CD14-positive monocyte (primary cell): ENCODE results near the gene HAPLN3. TPM values are rescaled to one million over a fixed set of nuclear protein-coding genes. Genes with fewer than 3 reads are reported as not detected.

ENCODE experiments used
- DNase-seq, 3 donors: peaks; one replicate each; pipeline ENCODE4 v3.0.0-alpha.2; 2011 to 2022
- H2AFZ ChIP-seq: 2 replicates; pipeline ENCODE4 v1.6.0; 2012; ENCODE audit warnings: mild to moderate bottlenecking, low read depth, low read length, inconsistent platforms; ENCODE audit not compliant: insufficient read depth, poor library complexity, severe bottlenecking
- H3K27ac ChIP-seq, 2 donors: 1 replicate in 1 of 2; 2 replicates in 1 of 2; pipeline ENCODE4 v1.5.1; 2012 to 2013; ENCODE audit warnings: low read length in 2 of 2, control low read depth in 1 of 2, inconsistent platforms in 1 of 2, low read depth in 1 of 2, mild to moderate bottlenecking in 1 of 2
- H3K27me3 ChIP-seq, 2 donors: one replicate each; pipeline versions ENCODE4 v1.6.0 to v1.6.1; 2011 to 2013; ENCODE audit warnings: low read length in 2 of 2; ENCODE audit not compliant: control insufficient read depth in 2 of 2, insufficient read depth in 2 of 2
- H3K36me3 ChIP-seq, 2 donors: replicated peaks in 1 of 2; 1 replicate in 1 of 2; 2 replicates in 1 of 2; pipeline versions ENCODE4 v1.5.1 to v1.6.1; 2012 to 2013; ENCODE audit warnings: low read length in 2 of 2, control low read depth in 1 of 2, inconsistent platforms in 1 of 2, mild to moderate bottlenecking in 1 of 2; ENCODE audit not compliant: insufficient read depth in 2 of 2, control insufficient read depth in 1 of 2
- H3K4me1 ChIP-seq, 2 donors: 1 replicate in 1 of 2; 2 replicates in 1 of 2; pipeline versions ENCODE4 v1.5.1 to v1.6.1; 2012 to 2013; ENCODE audit warnings: low read length in 2 of 2, control low read depth in 1 of 2, inconsistent platforms in 1 of 2, mild to moderate bottlenecking in 1 of 2, moderate library complexity in 1 of 2; ENCODE audit not compliant: insufficient read depth in 2 of 2, control insufficient read depth in 1 of 2
- H3K4me2 ChIP-seq: replicated peaks from 2 replicates; pipeline ENCODE3; 2012; ENCODE audit warnings: low read length, moderate library complexity, mild to moderate bottlenecking; ENCODE audit not compliant: poor library complexity, severe bottlenecking; ENCODE audit errors: extremely low read depth
- H3K4me3 ChIP-seq, 3 experiments: fragments of 200-600 bp in 1 of 3; sonication (generic) in 1 of 3; replicated peaks in 1 of 3; 1 replicate in 2 of 3; 2 replicates in 1 of 3; pipeline ENCODE4 v1.5.1; 2011 to 2013; ENCODE audit warnings: low read length in 3 of 3, mild to moderate bottlenecking in 3 of 3, control low read depth in 2 of 3, low read depth in 2 of 3, inconsistent platforms in 1 of 3, moderate library complexity in 1 of 3
- H3K79me2 ChIP-seq: 2 replicates; pipeline ENCODE4 v1.6.0; 2012; ENCODE audit warnings: mild to moderate bottlenecking, control low read depth, inconsistent platforms, low read length, moderate library complexity; ENCODE audit not compliant: insufficient read depth
- H3K9ac ChIP-seq: 2 replicates; pipeline ENCODE4 v1.6.0; 2017; ENCODE audit warnings: low read length, mild to moderate bottlenecking; ENCODE audit not compliant: insufficient read depth, poor library complexity, severe bottlenecking
- H3K9me3 ChIP-seq, 2 donors: replicated peaks in 1 of 2; 1 replicate in 1 of 2; 2 replicates in 1 of 2; pipeline versions ENCODE4 v1.5.1 to v1.6.1; 2012 to 2013; ENCODE audit warnings: low read length in 2 of 2, control low read depth in 1 of 2; ENCODE audit not compliant: control insufficient read depth in 1 of 2, insufficient read depth in 1 of 2
- H4K20me1 ChIP-seq: 2 replicates; pipeline ENCODE4 v1.6.0; 2012; ENCODE audit warnings: mild to moderate bottlenecking, low read length, control low read depth, moderate library complexity; ENCODE audit not compliant: insufficient read depth
- H3K27ac Mint-ChIP-seq, 7 donors: one replicate each; pipeline ENCODE4 v1.8.0; 2020; ENCODE audit warnings: mild to moderate bottlenecking in 7 of 7, mixed read lengths in 7 of 7, moderate library complexity in 6 of 7, inconsistent platforms in 2 of 7
- H3K27me3 Mint-ChIP-seq, 3 donors: one replicate each; pipeline ENCODE4 v1.8.0; 2021 to 2022; ENCODE audit warnings: low read depth in 3 of 3, mild to moderate bottlenecking in 3 of 3, mixed read lengths in 3 of 3, moderate library complexity in 3 of 3, inconsistent platforms in 1 of 3
- H3K36me3 Mint-ChIP-seq, 2 donors: one replicate each; pipeline ENCODE4 v1.8.0; 2020; ENCODE audit warnings: mixed read lengths in 2 of 2, inconsistent platforms in 1 of 2, mild to moderate bottlenecking in 1 of 2
- H3K4me1 Mint-ChIP-seq: one replicate; pipeline ENCODE4 v1.8.0; 2020; ENCODE audit warnings: mild to moderate bottlenecking, mixed read lengths
- H3K4me3 Mint-ChIP-seq, 2 donors: one replicate each; pipeline ENCODE4 v1.8.0; 2020; ENCODE audit warnings: mild to moderate bottlenecking in 2 of 2, mixed read lengths in 2 of 2, moderate library complexity in 1 of 2
- H3K9me3 Mint-ChIP-seq, 7 donors: one replicate each; pipeline ENCODE4 v1.8.0; 2020 to 2022; ENCODE audit warnings: mixed read lengths in 7 of 7, mild to moderate bottlenecking in 6 of 7, moderate library complexity in 6 of 7, inconsistent platforms in 2 of 7
- WGBS: methylation state at CpG from one replicate; pipeline ENCODE4 v1.1.5; 2013; ENCODE audit warnings: missing lambda C conversion rate; ENCODE audit not compliant: insufficient coverage; 5-methylcytosine and 5-hydroxymethylcytosine counted together
- intact Hi-C, 2 donors: fragments of 100-400 bp; cut with micrococcal nuclease; formaldehyde crosslinking; loops; one replicate each; pipeline versions ENCODE4 v1.15.0 to v1.15.1; 2023
- polyA plus RNA-seq, 3 donors: library from polyadenylated mRNA; depleted of rRNA in 1 of 3; unstranded in 2 of 3; stranded (reverse) in 1 of 3; fragments of 300-500 nt in 2 of 3; fragments of >200 nt in 1 of 3; fragmentation: Illumina TruSeq in 2 of 3; gene quantifications; 1 replicate in 2 of 3; 2 replicates in 1 of 3; pipeline ENCODE4 v1.2.3, GENCODE V29; 2012 to 2021
- TF ChIP-seq, protein P1 (sequence below): fragments of 200-600 bp; IDR thresholded peaks from one replicate; pipeline ENCODE4 v1.8.0; 2022; ENCODE audit warnings: antibody characterized with exemption, mild to moderate bottlenecking

Gene HAPLN3
- polyA plus RNA-seq, 3 donors, result 0.60 to 2.8 (median 0.65) TPM

DNA sequence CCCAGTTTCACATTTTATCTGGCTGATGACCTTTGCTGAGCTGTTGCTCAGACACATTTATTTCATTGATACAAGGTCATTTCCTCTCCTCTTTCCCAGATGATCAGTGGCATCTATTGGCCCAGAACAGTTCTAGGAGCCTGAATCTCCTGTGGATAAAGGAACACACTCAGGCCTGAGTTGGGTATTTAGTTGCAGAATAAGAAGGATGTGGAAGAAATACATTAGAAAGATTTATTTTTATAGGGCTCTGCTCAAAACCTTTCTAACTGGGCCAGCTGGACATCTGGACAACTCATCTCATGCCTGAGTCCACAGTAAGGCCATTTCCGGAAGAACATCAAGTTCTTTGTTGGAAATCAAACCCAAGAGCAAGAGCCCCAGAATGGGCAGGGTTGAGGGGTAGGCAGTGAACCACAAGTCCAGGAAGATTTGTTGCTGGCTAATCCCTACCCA is 37.6 kb upstream of the HAPLN3 start:
- Histone ChIP-seq H3K27ac (no peak overlapping the region), H3K9me3 (peaks cover 7 to 11% of the 10 kb centered on the region in 2 donors), H3K36me3 (no peaks in the 10 kb centered on the region), H3K79me2 (no peaks in the 10 kb centered on the region), H3K4me2 (no peak overlapping the region), H3K9ac (no peak overlapping the region), H3K27me3 (no peaks in the 10 kb centered on the region), H2AFZ (no peak overlapping the region), H3K4me3 (no peak overlapping the region), H3K4me1 (no peaks in the 10 kb centered on the region), H4K20me1 (no peaks in the 10 kb centered on the region)
- H3K27me3 Mint-ChIP-seq, result peaks cover 5 to 8% (median 8%) of the 10 kb centered on the region in 3 donors
- peaks cover 2 to 23% (median 14%) of the 10 kb centered on the region in 7 donors for H3K9me3 Mint-ChIP-seq
- no peak overlapping the region for H3K4me3 Mint-ChIP-seq
- TF ChIP-seq, protein P1, sequence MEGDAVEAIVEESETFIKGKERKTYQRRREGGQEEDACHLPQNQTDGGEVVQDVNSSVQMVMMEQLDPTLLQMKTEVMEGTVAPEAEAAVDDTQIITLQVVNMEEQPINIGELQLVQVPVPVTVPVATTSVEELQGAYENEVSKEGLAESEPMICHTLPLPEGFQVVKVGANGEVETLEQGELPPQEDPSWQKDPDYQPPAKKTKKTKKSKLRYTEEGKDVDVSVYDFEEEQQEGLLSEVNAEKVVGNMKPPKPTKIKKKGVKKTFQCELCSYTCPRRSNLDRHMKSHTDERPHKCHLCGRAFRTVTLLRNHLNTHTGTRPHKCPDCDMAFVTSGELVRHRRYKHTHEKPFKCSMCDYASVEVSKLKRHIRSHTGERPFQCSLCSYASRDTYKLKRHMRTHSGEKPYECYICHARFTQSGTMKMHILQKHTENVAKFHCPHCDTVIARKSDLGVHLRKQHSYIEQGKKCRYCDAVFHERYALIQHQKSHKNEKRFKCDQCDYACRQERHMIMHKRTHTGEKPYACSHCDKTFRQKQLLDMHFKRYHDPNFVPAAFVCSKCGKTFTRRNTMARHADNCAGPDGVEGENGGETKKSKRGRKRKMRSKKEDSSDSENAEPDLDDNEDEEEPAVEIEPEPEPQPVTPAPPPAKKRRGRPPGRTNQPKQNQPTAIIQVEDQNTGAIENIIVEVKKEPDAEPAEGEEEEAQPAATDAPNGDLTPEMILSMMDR, result no peak
- no peaks in the 10 kb centered on the region for H3K36me3 Mint-ChIP-seq
- DNase-seq, result no peak
- H3K4me1 Mint-ChIP-seq, result no peaks in the 10 kb centered on the region
- intact Hi-C loops, result no loop called here
- no peak overlapping the region for H3K27ac Mint-ChIP-seq
- no CpG with 5 or more reads among the region's 1 CpG for WGBS

DNA sequence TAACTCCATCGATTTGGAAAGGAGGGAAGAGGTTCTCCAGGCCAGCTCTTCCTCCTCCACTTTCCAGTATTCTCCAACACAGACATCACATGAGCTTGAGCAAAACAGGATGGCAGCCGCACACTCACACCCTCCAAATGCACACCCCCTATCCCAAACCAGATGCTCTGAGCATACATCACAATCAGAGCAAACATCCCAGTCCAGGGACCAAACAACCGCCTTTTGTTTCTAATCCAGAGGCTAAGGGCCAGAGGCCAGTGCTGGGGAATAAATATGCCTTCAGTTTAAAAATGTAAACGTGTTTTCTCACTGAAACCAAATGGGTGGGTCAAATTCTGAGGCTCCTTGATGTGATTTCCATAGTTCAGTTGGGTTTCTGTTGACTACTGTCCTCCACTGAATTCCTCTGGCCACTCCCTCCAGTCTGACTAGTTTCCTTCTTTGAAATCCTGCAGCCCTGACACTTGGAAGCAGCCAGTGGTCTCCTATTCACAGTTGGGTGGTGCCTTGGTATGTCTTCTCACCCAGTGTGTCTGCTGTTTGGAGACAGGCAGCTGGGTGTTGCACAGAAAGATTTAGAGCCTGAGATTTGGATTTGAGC is 37.0 kb upstream of the HAPLN3 start:
- DNase-seq, result no peak
- no peak overlapping the region for H3K4me3 ChIP-seq
- Mint-ChIP-seq H3K4me3 (no peak overlapping the region), H3K9me3 (peaks cover 2 to 26% (median 16%) of the 10 kb centered on the region in 7 donors), H3K27me3 (peaks cover 4 to 8% (median 5%) of the 10 kb centered on the region in 3 donors), H3K4me1 (no peaks in the 10 kb centered on the region), H3K27ac (no peak overlapping the region), H3K36me3 (no peaks in the 10 kb centered on the region)
- H3K79me2 ChIP-seq, result no peaks in the 10 kb centered on the region
- 40% methylated on average over 1 of the region's 4 CpGs for WGBS
- no peaks in the 10 kb centered on the region for H3K36me3 ChIP-seq
- no peaks in the 10 kb centered on the region for H4K20me1 ChIP-seq
- no peak overlapping the region for H2AFZ ChIP-seq
- no peaks in the 10 kb centered on the region for H3K27me3 ChIP-seq
- no peak overlapping the region for H3K4me2 ChIP-seq
- intact Hi-C loops, result no loop called here
- no peaks in the 10 kb centered on the region for H3K4me1 ChIP-seq
- H3K9me3 ChIP-seq, result peaks cover 7 to 11% of the 10 kb centered on the region in 2 donors
- no peak overlapping the region for H3K9ac ChIP-seq
- no peak overlapping the region for H3K27ac ChIP-seq
- TF ChIP-seq, protein P1, result no peak
